ENCODE results near the gene SRGAP2B.
"Not testable (repeated sequence)": the region's sequence is repeated elsewhere in the genome, so short reads cannot be mapped to it uniquely, and the experiment has no call there.

SRGAP2B gene

GRCh38 chr1:144938627-144939026 is 156.5 kb downstream of the SRGAP2B start:
- not testable (repeated sequence) for DNase-seq

- not testable (repeated sequence) for DNase-seq
Measured at GRCh38 chr1:144936186-144936732, 158.9 kb downstream of the SRGAP2B start.

DNA sequence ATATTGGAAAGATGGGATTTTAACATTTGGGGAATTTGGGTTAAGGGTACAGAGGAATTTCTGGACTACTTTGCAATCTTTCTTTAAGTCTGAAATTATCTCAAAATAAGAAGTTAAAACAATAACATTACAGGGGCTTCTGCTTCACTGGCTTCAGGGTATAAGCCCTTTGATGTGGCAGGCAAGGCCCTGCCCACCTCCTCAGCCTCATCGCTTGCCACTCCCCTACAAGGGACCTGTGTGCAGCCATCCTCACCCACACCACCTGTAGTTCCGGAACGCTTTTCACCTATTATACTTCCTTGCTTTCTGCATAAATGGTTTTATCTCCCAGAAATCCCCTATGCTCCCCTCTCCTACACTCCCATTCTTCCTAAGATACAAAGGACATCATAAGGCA is 159.8 kb downstream of the SRGAP2B start:
- not testable (repeated sequence) for DNase-seq

DNA sequence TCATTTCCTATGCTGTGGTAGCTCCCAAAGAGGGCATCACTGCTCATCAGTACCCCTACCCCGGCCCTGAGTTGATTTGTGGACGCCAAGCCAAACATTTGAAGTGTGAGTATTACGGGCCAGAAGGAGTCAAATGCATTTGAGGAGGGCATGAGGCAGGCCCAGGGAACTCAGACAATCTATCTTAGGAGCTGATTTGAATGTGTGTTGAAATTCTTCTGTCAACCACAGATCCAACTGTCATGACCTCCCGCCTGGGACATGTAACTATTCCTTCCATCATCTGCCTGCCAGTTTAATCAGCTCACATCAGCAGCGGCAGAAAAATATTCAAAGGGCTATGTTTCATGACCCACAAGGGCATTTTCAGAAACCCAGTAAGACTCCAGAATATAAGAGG is 162.1 kb downstream of the SRGAP2B start:
- DNase-seq, result not testable (repeated sequence)

DNA sequence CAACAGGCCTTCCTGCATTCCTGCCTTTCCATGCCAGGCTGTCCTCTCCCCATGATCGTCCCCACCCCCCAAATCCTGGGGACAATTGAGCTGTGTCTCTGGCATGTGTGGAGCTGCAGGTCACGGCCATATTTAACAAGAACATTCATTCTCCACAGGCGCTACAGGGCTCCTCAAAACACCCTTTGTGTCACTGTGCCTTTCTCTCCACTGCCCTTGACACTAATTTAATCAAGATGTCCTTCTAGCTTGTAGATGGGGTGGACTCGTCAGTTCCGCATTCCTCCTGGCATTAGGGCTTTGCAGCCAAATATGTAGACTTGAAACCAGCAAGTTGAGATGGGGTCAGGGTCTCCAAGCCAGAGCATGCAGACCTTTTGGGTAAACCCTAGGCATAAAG is 163.0 kb downstream of the SRGAP2B start:
- DNase-seq, result not testable (repeated sequence)

- not testable (repeated sequence) for DNase-seq
Measured at GRCh38 chr1:144931553-144931952, 163.6 kb downstream of the SRGAP2B start.

GRCh38 chr1:144930085-144930777 is 164.9 kb downstream of the SRGAP2B start:
- DNase-seq, result not testable (repeated sequence)

DNA sequence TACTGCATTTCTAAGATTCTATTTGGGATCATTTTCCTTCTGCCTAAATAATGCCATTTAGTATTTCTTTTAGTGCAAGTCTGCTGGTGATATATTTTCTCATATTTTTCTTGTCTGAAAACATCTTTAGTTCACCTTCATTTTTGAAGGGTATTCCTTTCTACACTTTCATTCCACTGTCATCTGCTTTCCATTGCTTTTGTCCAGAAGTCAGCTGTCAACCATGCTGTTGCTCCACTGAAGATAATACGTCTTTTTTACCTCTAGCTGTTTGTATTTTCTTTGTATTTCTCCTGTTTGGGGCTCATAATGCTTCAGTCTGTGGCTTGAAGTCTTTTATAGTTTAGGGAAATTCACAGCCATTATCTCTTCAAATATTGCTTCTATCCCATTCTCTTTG is 167.8 kb downstream of the SRGAP2B start:
- DNase-seq, result not testable (repeated sequence)

GRCh38 chr1:144923640-144924039 is 171.5 kb downstream of the SRGAP2B start:
- DNase-seq, result not testable (repeated sequence)

- DNase-seq, result not testable (repeated sequence)
Measured at GRCh38 chr1:144922785-144923184, 172.3 kb downstream of the SRGAP2B start.

GRCh38 chr1:144919106-144919505 is 176.0 kb downstream of the SRGAP2B start:
- not testable (repeated sequence) for DNase-seq

- not testable (repeated sequence) for DNase-seq
Measured at GRCh38 chr1:144918027-144918603, 177.0 kb downstream of the SRGAP2B start.

GRCh38 chr1:144917154-144918026 is 177.7 kb downstream of the SRGAP2B start:
- DNase-seq, result not testable (repeated sequence)

DNA sequence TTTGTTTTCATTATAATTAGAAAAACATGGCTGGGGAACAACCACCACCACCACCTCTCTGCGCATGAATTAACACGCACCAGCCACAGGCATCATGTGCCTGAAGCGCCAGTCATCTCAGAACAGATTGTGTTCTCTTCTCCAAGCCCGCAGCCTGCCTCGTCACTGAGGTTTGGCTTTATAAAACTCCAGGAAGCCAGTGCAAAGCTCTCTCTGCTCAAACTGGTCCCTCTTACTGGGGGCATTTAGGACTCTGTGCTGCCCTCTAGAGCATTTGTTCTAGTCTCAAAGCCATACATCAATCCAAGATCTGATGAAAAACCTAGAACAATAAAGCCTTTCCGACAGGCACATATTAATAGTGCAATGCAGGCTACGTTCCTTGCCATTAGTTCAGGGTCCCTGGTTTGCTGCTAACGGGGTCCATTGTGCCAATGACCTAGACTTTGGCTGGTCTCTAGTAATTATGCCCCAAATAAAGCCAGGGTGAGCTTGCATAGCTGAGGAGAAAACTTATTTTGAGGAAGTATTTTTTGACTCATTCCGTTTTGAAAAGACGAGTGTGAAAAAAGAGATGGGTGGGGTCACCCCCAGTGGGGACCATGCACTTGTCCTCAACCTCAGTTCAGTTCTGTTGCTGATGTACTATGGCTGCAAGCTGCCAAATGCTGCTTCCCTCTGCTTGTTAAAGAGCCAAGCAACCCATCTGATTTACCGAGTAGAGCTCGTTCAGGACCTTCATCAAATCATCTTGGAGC is 181.0 kb downstream of the SRGAP2B start:
- not testable (repeated sequence) for DNase-seq

DNA sequence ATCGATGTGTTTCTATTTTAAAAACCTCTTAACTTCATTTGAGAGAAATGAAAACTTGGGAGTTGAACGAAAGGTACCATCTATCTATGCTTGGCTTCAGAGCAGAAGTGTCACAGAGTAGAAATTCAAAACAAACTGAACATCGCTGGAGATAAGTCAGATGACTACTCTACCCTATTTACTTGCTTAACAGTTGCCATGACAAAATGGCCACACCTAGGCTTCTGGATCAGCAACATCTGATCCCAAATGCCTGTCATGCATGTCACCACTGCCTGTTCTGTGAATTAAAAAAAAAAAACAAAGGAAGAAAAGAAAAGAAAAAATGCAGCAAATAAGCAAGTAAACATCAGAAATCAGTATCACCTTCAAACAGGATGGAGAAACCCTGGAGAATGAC is 181.7 kb downstream of the SRGAP2B start:
- DNase-seq, result not testable (repeated sequence)

DNA sequence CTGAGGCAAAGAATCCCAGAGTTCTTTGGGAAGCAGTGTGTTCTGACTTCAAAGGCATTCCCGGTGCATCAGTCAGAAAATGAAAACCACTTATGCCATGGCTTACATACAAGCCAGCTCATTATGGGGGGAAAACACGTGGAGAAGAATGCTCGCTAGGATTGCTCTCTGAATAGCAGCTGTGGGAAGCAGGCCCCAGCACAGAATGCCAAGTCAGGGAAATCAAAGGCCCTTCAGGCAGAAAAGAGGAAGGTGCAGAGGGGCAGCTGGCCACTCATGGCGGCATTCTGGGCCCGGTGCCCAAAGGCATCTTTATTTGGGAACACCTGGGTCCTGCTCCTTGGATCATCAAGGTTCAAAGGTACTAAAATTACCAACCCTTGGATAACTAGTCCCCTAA is 184.4 kb downstream of the SRGAP2B start:
- DNase-seq, result not testable (repeated sequence)

DNA sequence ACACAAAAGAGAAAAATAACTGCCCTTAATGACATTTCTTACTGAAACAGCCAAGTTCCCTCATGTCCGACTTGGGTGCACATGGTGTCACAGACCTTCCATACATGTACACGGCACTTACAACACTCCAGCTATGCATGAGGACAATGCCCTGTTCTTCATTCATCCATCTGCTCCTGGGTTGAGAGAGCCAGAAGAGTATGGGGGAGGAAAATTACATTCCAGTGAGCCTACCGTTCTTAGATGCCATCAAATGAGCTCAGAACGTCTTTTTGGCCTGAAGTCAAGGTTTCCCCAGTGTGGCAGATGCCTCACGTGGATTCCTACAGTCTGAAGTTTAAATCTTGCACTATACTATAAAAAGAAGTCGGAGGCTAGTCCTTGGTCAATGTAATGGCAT is 194.3 kb downstream of the SRGAP2B start:
- DNase-seq, result not testable (repeated sequence)

DNA sequence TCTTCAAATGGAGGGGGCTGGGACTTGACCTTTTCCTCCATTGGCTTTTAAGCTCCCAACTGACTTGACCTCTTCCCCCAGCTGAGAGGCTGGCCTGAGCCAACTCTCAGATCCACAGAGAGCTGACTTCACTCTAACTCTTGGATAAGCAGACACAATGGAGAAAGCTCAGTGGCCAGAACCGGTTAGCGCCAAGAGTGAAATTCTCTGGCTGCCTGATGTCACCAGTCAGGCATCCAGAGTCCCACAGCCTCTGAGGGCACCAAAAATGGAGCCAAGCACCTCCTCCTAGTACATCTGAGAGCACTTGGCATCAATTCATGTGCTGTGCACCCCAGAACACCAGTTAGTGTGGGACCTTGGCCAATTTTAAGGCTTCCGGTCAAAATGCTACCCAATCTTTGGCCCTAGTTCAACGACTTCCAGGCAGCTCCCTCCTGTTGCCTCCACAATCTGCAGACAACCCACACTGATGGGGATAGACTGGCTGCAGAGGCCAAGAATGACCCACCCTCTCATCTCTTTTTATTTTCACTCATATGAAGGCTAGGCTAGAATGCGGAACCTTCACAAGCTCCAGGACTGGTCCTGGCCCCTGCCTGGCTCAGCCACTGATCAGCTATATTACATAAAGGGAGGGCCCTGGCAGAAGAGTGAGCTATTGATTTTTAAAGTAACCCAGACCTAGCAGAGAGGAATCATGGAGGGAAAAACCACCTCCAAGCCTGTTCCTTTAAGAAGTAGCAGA is 200.5 kb downstream of the SRGAP2B start:
- not testable (repeated sequence) for DNase-seq

GRCh38 chr1:144893710-144894438 is 201.3 kb downstream of the SRGAP2B start:
- not testable (repeated sequence) for DNase-seq

DNA sequence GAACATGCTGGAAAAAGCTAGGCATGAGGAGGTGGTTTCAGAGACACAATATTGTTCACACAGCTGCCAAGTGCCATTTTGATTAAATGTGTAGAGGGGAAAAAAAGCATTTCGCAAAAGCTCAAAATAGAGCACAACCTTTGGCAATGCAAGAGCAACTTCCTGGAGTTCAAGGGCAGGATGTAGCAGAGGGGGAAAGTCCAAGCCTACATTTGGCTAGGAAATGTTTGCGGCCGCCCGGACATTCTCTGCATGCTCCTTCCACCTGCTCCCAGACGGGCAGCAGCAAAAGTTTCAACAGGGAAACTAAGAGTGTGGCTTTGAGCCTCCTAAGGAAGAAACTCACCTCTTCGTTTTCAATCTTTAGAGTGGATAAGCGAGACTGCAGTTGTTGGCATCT is 202.1 kb downstream of the SRGAP2B start:
- DNase-seq, result not testable (repeated sequence)
